Tibial nerve (tissue), 3 donors: Measurements from ENCODE around the gene PLAAT1.

Experiments
- CTCF ChIP-seq, 5 experiments: fragments of 200-600 bp in 3 of 5; fragments of 450-650 bp in 2 of 5; sonication (generic) in 3 of 5; IDR thresholded peaks; one replicate each; pipeline ENCODE4 v1.5.1; 2016 to 2019; ENCODE audit warnings: antibody characterized with exemption in 5 of 5, mild to moderate bottlenecking in 3 of 5, moderate library complexity in 2 of 5
- POLR2A ChIP-seq, 2 donors: fragments of 450-650 bp; IDR thresholded peaks; one replicate each; pipeline ENCODE4 v1.6.1; 2017; ENCODE audit warnings: antibody characterized with exemption in 2 of 2, mild to moderate bottlenecking in 2 of 2, moderate library complexity in 2 of 2

GRCh38 chr3:193271101-193271840 is 30.2 kb downstream of the PLAAT1 start:
- no peak for TF ChIP-seq CTCF (IDR thresholded peaks at IDR 0.05)
- no peak for TF ChIP-seq POLR2A (IDR thresholded peaks at IDR 0.05)
